Esophagus muscularis mucosa (tissue), 4 donors: Measurements from ENCODE around the gene NOX3. TPM values are rescaled to one million over a fixed set of nuclear protein-coding genes. Genes with fewer than 3 reads are reported as not detected.
"Not testable (repeated sequence)": the region's sequence is repeated elsewhere in the genome, so short reads cannot be mapped to it uniquely, and the experiment has no call there.

Experiments used
- DNase-seq: peaks from one replicate; pipeline ENCODE4 v3.0.0-alpha.2; 2017; ENCODE audit errors: extremely low spot score
- H3K27ac ChIP-seq, 4 donors: fragments of 200-600 bp; sonication (generic); replicated peaks in 1 of 4; 1 replicate in 3 of 4; 2 replicates in 1 of 4; pipeline ENCODE4 v1.5.1; 2016 to 2019; ENCODE audit warnings: mild to moderate bottlenecking in 1 of 4
- H3K27me3 ChIP-seq, 4 donors: fragments of 200-600 bp; sonication (generic); one replicate each; pipeline versions ENCODE4 v1.5.1 to v1.6.0; 2016 to 2019
- H3K36me3 ChIP-seq, 4 donors: fragments of 200-600 bp; sonication (generic); one replicate each; pipeline ENCODE4 v1.5.1; 2016 to 2019
- H3K4me1 ChIP-seq, 4 donors: fragments of 200-600 bp; sonication (generic); one replicate each; pipeline ENCODE4 v1.5.1; 2016 to 2019
- H3K4me3 ChIP-seq, 4 donors: fragments of 200-600 bp; sonication (generic); 1 replicate in 2 of 4; 2 replicates in 2 of 4; pipeline ENCODE4 v1.5.1; 2016 to 2019; ENCODE audit warnings: mild to moderate bottlenecking in 4 of 4, moderate library complexity in 1 of 4
- H3K9me3 ChIP-seq, 4 donors: fragments of 200-600 bp; sonication (generic); 1 replicate in 3 of 4; 2 replicates in 1 of 4; pipeline ENCODE4 v1.5.1; 2016 to 2019
- CTCF ChIP-seq, 3 experiments: fragments of 200-600 bp in 2 of 3; fragments of 450-650 bp in 1 of 3; sonication (generic) in 2 of 3; IDR thresholded peaks; one replicate each; pipeline ENCODE4 v1.5.1; 2017 to 2019; ENCODE audit warnings: antibody characterized with exemption in 3 of 3, mild to moderate bottlenecking in 2 of 3, moderate library complexity in 1 of 3
- EP300 ChIP-seq: sonication (generic); formaldehyde crosslinking; IDR thresholded peaks from one replicate; pipeline ENCODE4 v1.6.1; 2017; ENCODE audit warnings: antibody characterized with exemption
- POLR2A ChIP-seq: fragments of 450-650 bp; IDR thresholded peaks from one replicate; pipeline ENCODE4 v1.6.1; 2017; ENCODE audit warnings: antibody characterized with exemption, moderate library complexity, mild to moderate bottlenecking, low read depth
- POLR2AphosphoS5 ChIP-seq, 2 donors: sonication (generic); formaldehyde crosslinking; IDR thresholded peaks; one replicate each; pipeline ENCODE4 v1.6.1; 2017; ENCODE audit warnings: antibody characterized with exemption in 2 of 2
- WGBS: methylation state at CpG from one replicate; pipeline ENCODE4 v1.1.5; 2018; 5-methylcytosine and 5-hydroxymethylcytosine counted together
- intact Hi-C: fragments of 100-400 bp; cut with DNase I; formaldehyde crosslinking; loops from one replicate; pipeline ENCODE4 v1.15.1; 2023
- total RNA-seq, 4 donors: library from RNA; depleted of rRNA; stranded (reverse); fragments of >200 nt; gene quantifications; one replicate each; pipeline versions ENCODE4 v1.1.0 to v1.2.1, GENCODE V29; 2016

The NOX3 gene
- total RNA-seq, 4 donors from 2014 or later = not detected

- WGBS = 62% methylated on average over 5 of the region's 5 CpGs
- H3K9me3 ChIP-seq = no peaks in the 10 kb centered on the region
- H3K27me3 ChIP-seq = no peaks in the 10 kb centered on the region
These were observed 84.4 kb downstream of the NOX3 start for GRCh38 chr6:155371230-155371629.

GRCh38 chr6:155366325-155366724 lies 89.3 kb downstream of the NOX3 start:
- Histone ChIP-seq H3K36me3 (no peaks in the 10 kb centered on the region), H3K27ac (no peak overlapping the region), H3K27me3 (no peaks in the 10 kb centered on the region), H3K4me1 (no peaks in the 10 kb centered on the region), H3K9me3 (no peaks in the 10 kb centered on the region), H3K4me3 (no peak overlapping the region)
- intact Hi-C loops = no loop called here
- DNase-seq = no peak
- 81% methylated on average over 6 of the region's 6 CpGs for whole genome bisulfite sequencing
- TF ChIP-seq POLR2A = no peak
- TF ChIP-seq CTCF (IDR thresholded peaks at IDR 0.05) = no peak
- no peak for TF ChIP-seq POLR2AphosphoS5 (IDR thresholded peaks at IDR 0.05)
- TF ChIP-seq EP300 = no peak

More at GRCh38 chr6:155371230-155371629, 84.4 kb downstream of the NOX3 start:
- H3K36me3 ChIP-seq = no peaks in the 10 kb centered on the region
- no peak overlapping the region for H3K4me3 ChIP-seq
- H3K4me1 ChIP-seq = no peaks in the 10 kb centered on the region
- intact Hi-C loops = no loop called here
- no peak for DNase-seq
- no peak overlapping the region for H3K27ac ChIP-seq
- TF ChIP-seq POLR2AphosphoS5 (IDR thresholded peaks at IDR 0.05) (no peak), CTCF (IDR thresholded peaks at IDR 0.05) (no peak), POLR2A (no peak), EP300 (no peak)

- no peaks in the 10 kb centered on the region for H3K4me1 ChIP-seq
- no peak overlapping the region for H3K27ac ChIP-seq
- peaks cover 0 to 7% (median 2%) of the 10 kb centered on the region in 4 donors for H3K9me3 ChIP-seq
- 96% methylated on average over 3 of the region's 3 CpGs for WGBS
- H3K36me3 ChIP-seq = no peaks in the 10 kb centered on the region
- TF ChIP-seq POLR2A (no peak), CTCF (IDR thresholded peaks at IDR 0.05) (no peak), POLR2AphosphoS5 (IDR thresholded peaks at IDR 0.05) (no peak), EP300 (no peak)
- intact Hi-C loops = no loop called here
- no peak for DNase-seq
- H3K27me3 ChIP-seq = no peaks in the 10 kb centered on the region
- H3K4me3 ChIP-seq = no peak overlapping the region
These were observed 90.7 kb downstream of the NOX3 start for GRCh38 chr6:155364844-155365437.

- H3K9me3 ChIP-seq, H3K27ac ChIP-seq, H3K36me3 ChIP-seq, intact Hi-C loops, DNase-seq, H3K27me3 ChIP-seq, H3K4me1 ChIP-seq, H3K4me3 ChIP-seq: not testable (repeated sequence)
- 79% methylated on average over 12 of the region's 12 CpGs for WGBS
These were observed 91.6 kb downstream of the NOX3 start for GRCh38 chr6:155364021-155364420.

GRCh38 chr6:155362968-155363632 lies 92.5 kb downstream of the NOX3 start:
- DNase-seq, H3K27ac ChIP-seq, intact Hi-C loops, H3K9me3 ChIP-seq, H3K36me3 ChIP-seq, H3K4me3 ChIP-seq, H3K27me3 ChIP-seq, H3K4me1 ChIP-seq: not testable (repeated sequence)
- 97% methylated on average over 7 of the region's 39 CpGs for WGBS

GRCh38 chr6:155354167-155354566 lies 101.5 kb downstream of the NOX3 start:
- H3K4me3 ChIP-seq = no peak overlapping the region
- H3K27me3 ChIP-seq = no peaks in the 10 kb centered on the region
- intact Hi-C loops = no loop called here
- peaks cover 0 to 22% (median 10%) of the 10 kb centered on the region in 4 donors for H3K9me3 ChIP-seq
- no peak overlapping the region for H3K27ac ChIP-seq
- TF ChIP-seq EP300 = no peak
- no peak for TF ChIP-seq CTCF (IDR thresholded peaks at IDR 0.05)
- TF ChIP-seq POLR2AphosphoS5 (IDR thresholded peaks at IDR 0.05) = no peak
- TF ChIP-seq POLR2A = no peak
- H3K4me1 ChIP-seq = no peaks in the 10 kb centered on the region
- no peak for DNase-seq
- H3K36me3 ChIP-seq = no peaks in the 10 kb centered on the region
